ENCODE measurements around the gene SHH. TPM values are rescaled to one million over a fixed set of nuclear protein-coding genes. Genes with fewer than 3 reads are reported as not detected.

Gene SHH
- total RNA-seq, 4 donors from 2014 or later: 7.7 to 16.2 (median 11.3) TPM

- no peaks in the 10 kb centered on the region for H3K27me3 ChIP-seq
- WGBS, 2 donors: 80 to 85% methylated on average over 4 of the region's 4 CpGs
- H3K36me3 ChIP-seq: peaks cover 0 to 60% (median 20%) of the 10 kb centered on the region in 3 donors
- no peak overlapping the region for H3K4me3 ChIP-seq
- H3K4me1 ChIP-seq: peaks cover 0 to 47% (median 6%) of the 10 kb centered on the region in 4 donors
- TF ChIP-seq POLR2A (IDR thresholded peaks at IDR 0.05) (no peak), EP300 (IDR thresholded peaks at IDR 0.05) (no peak)
- TF ChIP-seq, protein P1, sequence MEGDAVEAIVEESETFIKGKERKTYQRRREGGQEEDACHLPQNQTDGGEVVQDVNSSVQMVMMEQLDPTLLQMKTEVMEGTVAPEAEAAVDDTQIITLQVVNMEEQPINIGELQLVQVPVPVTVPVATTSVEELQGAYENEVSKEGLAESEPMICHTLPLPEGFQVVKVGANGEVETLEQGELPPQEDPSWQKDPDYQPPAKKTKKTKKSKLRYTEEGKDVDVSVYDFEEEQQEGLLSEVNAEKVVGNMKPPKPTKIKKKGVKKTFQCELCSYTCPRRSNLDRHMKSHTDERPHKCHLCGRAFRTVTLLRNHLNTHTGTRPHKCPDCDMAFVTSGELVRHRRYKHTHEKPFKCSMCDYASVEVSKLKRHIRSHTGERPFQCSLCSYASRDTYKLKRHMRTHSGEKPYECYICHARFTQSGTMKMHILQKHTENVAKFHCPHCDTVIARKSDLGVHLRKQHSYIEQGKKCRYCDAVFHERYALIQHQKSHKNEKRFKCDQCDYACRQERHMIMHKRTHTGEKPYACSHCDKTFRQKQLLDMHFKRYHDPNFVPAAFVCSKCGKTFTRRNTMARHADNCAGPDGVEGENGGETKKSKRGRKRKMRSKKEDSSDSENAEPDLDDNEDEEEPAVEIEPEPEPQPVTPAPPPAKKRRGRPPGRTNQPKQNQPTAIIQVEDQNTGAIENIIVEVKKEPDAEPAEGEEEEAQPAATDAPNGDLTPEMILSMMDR (IDR thresholded peaks at IDR 0.05): no peak
- H3K9me3 ChIP-seq: no peaks in the 10 kb centered on the region
- no peak for DNase-seq (ENCODE audit: low spot score in 2 of 2)
- peak overlapping the region in 1 of 4 donors; percentile 14 for H3K27ac ChIP-seq
Measured at GRCh38 chr7:155762036-155762435, 50.2 kb downstream of the SHH start.

GRCh38 chr7:155761162-155761561 lies 51.1 kb downstream of the SHH start:
- DNase-seq (ENCODE audit: low spot score in 2 of 2): no peak
- H3K36me3 ChIP-seq: peaks cover 0 to 52% (median 16%) of the 10 kb centered on the region in 3 donors

DNA sequence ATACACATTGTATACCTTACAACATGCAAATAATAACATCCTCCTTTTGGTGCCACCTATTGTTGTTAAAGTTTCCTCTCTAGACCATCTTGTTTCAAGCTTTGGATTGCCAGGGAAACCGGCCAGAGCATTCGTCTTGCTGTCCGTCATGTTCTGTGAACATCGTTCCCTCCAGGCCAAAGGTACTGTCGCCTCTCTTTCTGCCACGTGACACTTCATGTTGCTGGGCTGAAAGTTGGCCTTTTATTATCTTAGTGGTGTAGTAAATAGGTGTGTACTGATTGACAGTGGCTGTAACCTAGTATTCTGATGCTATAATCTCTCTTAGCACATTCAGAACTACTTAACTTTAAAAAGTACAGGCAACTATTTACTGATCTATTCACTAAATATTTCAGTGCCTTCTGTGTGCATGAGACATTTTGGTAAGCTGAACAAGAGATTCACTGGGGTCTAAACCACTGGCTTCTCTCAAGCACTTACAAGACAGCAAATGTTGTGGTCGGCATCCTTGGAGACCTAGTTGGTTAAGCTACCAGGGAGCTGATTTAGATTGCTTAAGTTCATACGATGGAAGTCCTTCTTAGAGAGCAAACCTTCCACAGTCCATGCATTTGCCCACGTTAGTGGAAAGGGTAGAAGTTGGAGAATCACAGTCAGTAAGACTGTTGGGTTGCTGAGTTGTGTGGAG lies 52.4 kb downstream of the SHH start:
- 92% methylated on average over 9 of the region's 9 CpGs for WGBS, 2 donors
- no peak for DNase-seq (ENCODE audit: low spot score in 2 of 2)
- Histone ChIP-seq H3K9me3 (no peaks in the 10 kb centered on the region), H3K27ac (no peak overlapping the region), H3K36me3 (peaks cover 0 to 39% (median 7%) of the 10 kb centered on the region in 3 donors), H3K4me3 (no peak overlapping the region), H3K27me3 (no peaks in the 10 kb centered on the region), H3K4me1 (peaks cover 0 to 45% (median 6%) of the 10 kb centered on the region in 4 donors)
- TF ChIP-seq, protein P1 (IDR thresholded peaks at IDR 0.05): no peak

More at GRCh38 chr7:155761162-155761561, 51.1 kb downstream of the SHH start:
- peaks cover 0 to 53% (median 6%) of the 10 kb centered on the region in 4 donors for H3K4me1 ChIP-seq
- H3K27me3 ChIP-seq: no peaks in the 10 kb centered on the region
- no peaks in the 10 kb centered on the region for H3K9me3 ChIP-seq
- no peak overlapping the region for H3K27ac ChIP-seq
- TF ChIP-seq POLR2A (IDR thresholded peaks at IDR 0.05) (no peak), EP300 (IDR thresholded peaks at IDR 0.05) (peak in 1 of 2 donors; percentile 19)
- TF ChIP-seq, protein P1 (IDR thresholded peaks at IDR 0.05): no peak
- no peak overlapping the region for H3K4me3 ChIP-seq
- WGBS, 2 donors: 88 to 94% methylated on average over 5 of the region's 5 CpGs

DNA sequence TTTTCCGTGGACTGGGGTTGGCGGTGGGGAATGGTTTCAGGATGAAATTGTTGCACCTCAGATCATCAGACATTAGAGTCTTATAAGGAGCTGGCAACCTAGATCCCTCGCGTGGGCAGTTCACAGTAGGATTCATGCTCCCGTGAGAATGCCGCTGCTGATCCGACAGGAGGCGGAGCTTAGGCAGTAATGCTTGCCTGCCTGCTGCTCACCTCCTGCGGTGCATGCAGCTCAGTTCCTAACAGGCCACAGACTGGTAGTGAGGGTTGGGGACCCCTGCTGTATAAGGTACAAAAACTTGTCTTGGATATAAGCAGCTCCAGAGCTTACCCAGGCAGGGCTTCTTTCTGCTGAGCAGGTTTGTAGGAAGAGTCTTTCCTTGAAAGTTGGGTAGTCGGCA lies 53.9 kb downstream of the SHH start:
- Histone ChIP-seq H3K4me1 (peaks cover 0 to 50% (median 9%) of the 10 kb centered on the region in 4 donors), H3K27ac (no peak overlapping the region), H3K4me3 (no peak overlapping the region), H3K9me3 (no peaks in the 10 kb centered on the region), H3K36me3 (peaks cover 0 to 24% (median 0%) of the 10 kb centered on the region in 3 donors), H3K27me3 (no peaks in the 10 kb centered on the region)
- no peak for TF ChIP-seq POLR2A (IDR thresholded peaks at IDR 0.05)
- TF ChIP-seq, protein P1 (IDR thresholded peaks at IDR 0.05): no peak
- TF ChIP-seq EP300 (IDR thresholded peaks at IDR 0.05): no peak
- WGBS, 2 donors: 88 to 89% methylated on average over 6 to 7 of the region's 10 CpGs
- no peak for DNase-seq (ENCODE audit: low spot score in 2 of 2)

- no peaks in the 10 kb centered on the region for H3K9me3 ChIP-seq
- no peaks in the 10 kb centered on the region for H3K27me3 ChIP-seq
- no peak for DNase-seq (ENCODE audit: low spot score in 2 of 2)
- H3K4me1 ChIP-seq: peaks cover 0 to 50% (median 12%) of the 10 kb centered on the region in 4 donors
- H3K27ac ChIP-seq: no peak overlapping the region
- TF ChIP-seq EP300 (IDR thresholded peaks at IDR 0.05) (peak in 1 of 2 donors; percentile 14), POLR2A (IDR thresholded peaks at IDR 0.05) (no peak)
- H3K4me3 ChIP-seq: no peak overlapping the region
- peaks cover 0 to 21% (median 0%) of the 10 kb centered on the region in 3 donors for H3K36me3 ChIP-seq
- 89 to 91% methylated on average over 9 of the region's 9 CpGs for WGBS, 2 donors
Measured at GRCh38 chr7:155756322-155756721, 55.9 kb downstream of the SHH start.

Data from tibial nerve (tissue), 4 donors.